ENCODE data around the gene HRH2. TPM values are rescaled to one million over a fixed set of nuclear protein-coding genes. Genes with fewer than 3 reads are reported as not detected.

The HRH2 gene
- total RNA-seq, 2 experiments from 2014 or later = 2.9 to 3.4 TPM

GRCh38 chr5:175680020-175680419 is 22.1 kb downstream of the HRH2 start:
- DNase-seq (no peak), ATAC-seq (ENCODE audit: poor library complexity) (no peak)
- peaks cover 68% of the 10 kb centered on the region for H3K4me1 Mint-ChIP-seq (ENCODE audit: low read depth)
- H3K9me3 ChIP-seq (ENCODE audit: control insufficient read depth in 1 of 2, insufficient read depth in 1 of 2, low read length in 2 of 2) = no peaks in the 10 kb centered on the region
- H3K36me3 ChIP-seq (ENCODE audit: insufficient read depth, low read length) = peaks cover 26% of the 10 kb centered on the region
- no peak overlapping the region for H3K4me3 ChIP-seq (ENCODE audit: low read length)
- H3K36me3 Mint-ChIP-seq (ENCODE audit: low read depth) = peaks cover 52% of the 10 kb centered on the region
- H3K27me3 ChIP-seq (ENCODE audit: control insufficient read depth in 1 of 2, insufficient read depth in 2 of 2, low read length in 2 of 2) = no peaks in the 10 kb centered on the region
- peaks cover 36% of the 10 kb centered on the region for H3K4me1 ChIP-seq (ENCODE audit: insufficient read depth, low read length)
- intact Hi-C loops (cut with DNase I, micrococcal nuclease) = no loop called here
- no peaks in the 10 kb centered on the region for H3K27me3 Mint-ChIP-seq
- TF ChIP-seq CTCF (IDR thresholded peaks at IDR 0.05) = no peak
- ChIA-PET CTCF (no interaction called here), POLR2A (no interaction called here)
- H3K27ac Mint-ChIP-seq = peak overlapping the region; percentile 26
- H3K9me3 Mint-ChIP-seq = no peaks in the 10 kb centered on the region
- no peak overlapping the region for H3K27ac ChIP-seq (ENCODE audit: low read depth in 1 of 2, low read length in 2 of 2)
- no peak overlapping the region for H3K4me3 Mint-ChIP-seq

GRCh38 chr5:175680463-175680862 is 22.6 kb downstream of the HRH2 start:
- intact Hi-C loops (cut with DNase I, micrococcal nuclease) = no loop called here
- TF ChIP-seq CTCF (IDR thresholded peaks at IDR 0.05) = no peak
- Mint-ChIP-seq H3K4me3 (no peak overlapping the region), H3K27ac (peak overlapping the region; percentile 26), H3K36me3 (ENCODE audit: low read depth) (peaks cover 56% of the 10 kb centered on the region), H3K4me1 (ENCODE audit: low read depth) (peaks cover 65% of the 10 kb centered on the region), H3K9me3 (no peaks in the 10 kb centered on the region), H3K27me3 (no peaks in the 10 kb centered on the region)
- Histone ChIP-seq H3K36me3 (ENCODE audit: insufficient read depth, low read length) (peaks cover 26% of the 10 kb centered on the region), H3K9me3 (ENCODE audit: control insufficient read depth in 1 of 2, insufficient read depth in 1 of 2, low read length in 2 of 2) (no peaks in the 10 kb centered on the region), H3K27ac (ENCODE audit: low read depth in 1 of 2, low read length in 2 of 2) (no peak overlapping the region), H3K4me3 (ENCODE audit: low read length) (no peak overlapping the region), H3K27me3 (ENCODE audit: control insufficient read depth in 1 of 2, insufficient read depth in 2 of 2, low read length in 2 of 2) (no peaks in the 10 kb centered on the region), H3K4me1 (ENCODE audit: insufficient read depth, low read length) (peaks cover 36% of the 10 kb centered on the region)
- ChIA-PET POLR2A (no interaction called here), CTCF (no interaction called here)
- DNase-seq = no peak
- no peak for ATAC-seq (ENCODE audit: poor library complexity)

- Mint-ChIP-seq H3K27ac (no peak overlapping the region), H3K9me3 (no peaks in the 10 kb centered on the region), H3K36me3 (ENCODE audit: low read depth) (peaks cover 65% of the 10 kb centered on the region), H3K4me1 (ENCODE audit: low read depth) (peaks cover 56% of the 10 kb centered on the region), H3K4me3 (no peak overlapping the region), H3K27me3 (no peaks in the 10 kb centered on the region)
- H3K27me3 ChIP-seq (ENCODE audit: control insufficient read depth in 1 of 2, insufficient read depth in 2 of 2, low read length in 2 of 2) = no peaks in the 10 kb centered on the region
- no peak overlapping the region for H3K4me3 ChIP-seq (ENCODE audit: low read length)
- no peaks in the 10 kb centered on the region for H3K9me3 ChIP-seq (ENCODE audit: control insufficient read depth in 1 of 2, insufficient read depth in 1 of 2, low read length in 2 of 2)
- ATAC-seq (ENCODE audit: poor library complexity) = no peak
- no peak for DNase-seq
- peaks cover 32% of the 10 kb centered on the region for H3K36me3 ChIP-seq (ENCODE audit: insufficient read depth, low read length)
- H3K4me1 ChIP-seq (ENCODE audit: insufficient read depth, low read length) = peaks cover 31% of the 10 kb centered on the region
- H3K27ac ChIP-seq (ENCODE audit: low read depth in 1 of 2, low read length in 2 of 2) = no peak overlapping the region
- no peak for TF ChIP-seq CTCF (IDR thresholded peaks at IDR 0.05)
- ChIA-PET POLR2A (no interaction called here), CTCF (no interaction called here)
- intact Hi-C loops (cut with DNase I, micrococcal nuclease) = no loop called here
Observed at GRCh38 chr5:175681045-175681967, 23.4 kb downstream of the HRH2 start.
